ENCODE results near the gene MIEF2.

DNA sequence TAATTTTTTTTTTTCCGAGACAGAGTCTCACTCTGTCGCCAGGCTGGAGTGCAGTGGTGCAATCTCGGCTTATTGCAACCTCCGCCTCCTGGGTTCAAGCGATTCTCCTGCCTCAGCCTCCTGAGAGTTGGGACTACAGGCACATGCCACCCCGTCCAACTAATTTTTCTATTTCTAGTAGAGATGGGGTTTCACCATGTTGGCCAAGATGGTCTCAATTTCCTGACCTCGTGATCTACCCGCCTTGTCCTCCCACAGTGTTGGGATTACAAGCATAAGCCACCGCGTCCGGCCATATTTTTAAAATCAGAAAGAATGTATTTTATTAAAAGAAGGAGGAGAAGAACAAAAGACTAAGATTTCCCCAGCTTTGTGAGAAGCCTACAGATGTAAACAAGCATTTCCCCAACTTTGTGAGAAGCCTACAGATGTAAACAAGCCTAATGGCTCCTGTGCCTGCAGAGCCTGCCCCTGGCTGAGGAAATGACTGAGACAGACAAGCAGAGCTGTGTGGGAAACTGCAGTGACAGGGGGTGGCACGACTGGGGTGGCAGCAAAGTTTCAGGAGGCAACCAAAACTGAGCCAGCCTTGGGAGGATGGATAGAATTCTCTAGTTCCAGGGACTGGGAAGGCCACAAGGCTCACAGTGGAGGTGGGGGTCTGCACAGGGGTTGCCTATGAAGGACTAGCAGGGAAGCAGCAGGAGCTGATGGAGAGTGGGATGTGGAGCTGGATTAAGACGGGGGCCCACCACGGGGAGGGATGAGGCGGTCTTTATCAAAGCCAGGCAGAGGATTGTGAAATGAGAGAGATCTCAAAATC, 31.5 kb downstream of the MIEF2 start:
- TF ChIP-seq, protein P1, sequence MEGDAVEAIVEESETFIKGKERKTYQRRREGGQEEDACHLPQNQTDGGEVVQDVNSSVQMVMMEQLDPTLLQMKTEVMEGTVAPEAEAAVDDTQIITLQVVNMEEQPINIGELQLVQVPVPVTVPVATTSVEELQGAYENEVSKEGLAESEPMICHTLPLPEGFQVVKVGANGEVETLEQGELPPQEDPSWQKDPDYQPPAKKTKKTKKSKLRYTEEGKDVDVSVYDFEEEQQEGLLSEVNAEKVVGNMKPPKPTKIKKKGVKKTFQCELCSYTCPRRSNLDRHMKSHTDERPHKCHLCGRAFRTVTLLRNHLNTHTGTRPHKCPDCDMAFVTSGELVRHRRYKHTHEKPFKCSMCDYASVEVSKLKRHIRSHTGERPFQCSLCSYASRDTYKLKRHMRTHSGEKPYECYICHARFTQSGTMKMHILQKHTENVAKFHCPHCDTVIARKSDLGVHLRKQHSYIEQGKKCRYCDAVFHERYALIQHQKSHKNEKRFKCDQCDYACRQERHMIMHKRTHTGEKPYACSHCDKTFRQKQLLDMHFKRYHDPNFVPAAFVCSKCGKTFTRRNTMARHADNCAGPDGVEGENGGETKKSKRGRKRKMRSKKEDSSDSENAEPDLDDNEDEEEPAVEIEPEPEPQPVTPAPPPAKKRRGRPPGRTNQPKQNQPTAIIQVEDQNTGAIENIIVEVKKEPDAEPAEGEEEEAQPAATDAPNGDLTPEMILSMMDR (IDR thresholded peaks at IDR 0.05 in 4 of 5, conservative IDR thresholded peaks at IDR 0.05 in 1 of 5), result no peak
- TF ChIP-seq POLR2A (IDR thresholded peaks at IDR 0.05), result no peak

Measured in gastrocnemius medialis (tissue), 4 donors.